Measurements from ENCODE around the gene BTG1.
"Not testable (repeated sequence)": the region's sequence is repeated elsewhere in the genome, so short reads cannot be mapped to it uniquely, and the experiment has no call there.

BTG1 gene

GRCh38 chr12:92094751-92095161 is 50.9 kb downstream of the BTG1 start:
- no peak for DNase-seq

GRCh38 chr12:92094301-92094700 is 51.3 kb downstream of the BTG1 start:
- DNase-seq: not testable (repeated sequence)
